CD4-positive, alpha-beta memory T cell (primary cell): ENCODE measurements around the gene ZNF622. TPM values are rescaled to one million over a fixed set of nuclear protein-coding genes. Genes with fewer than 3 reads are reported as not detected.

Source experiments
- CTCF ChIA-PET: fragments of 350-600 bp; sonication (Branson Sonifier 250); formaldehyde crosslinking; loops from one replicate; lab custom pipeline; 2021; ENCODE audit warnings: inconsistent platforms; ENCODE audit not compliant: partially characterized antibody; lab: Charles Lee
- POLR2A ChIA-PET: fragments of 350-600 bp; sonication (Branson Sonifier 250); formaldehyde crosslinking; loops from one replicate; lab custom pipeline; 2021; ENCODE audit not compliant: partially characterized antibody; lab: Charles Lee
- DNase-seq, 5 donors: peaks; one replicate each; pipeline versions ENCODE4 v3.0.0 to v3.0.0-alpha.2; 2020 to 2022; ENCODE audit warnings: mixed read lengths in 1 of 5
- H3K27ac ChIP-seq: one replicate; pipeline ENCODE4 v1.7.0; 2013; ENCODE audit warnings: low read depth, low read length
- H3K27me3 ChIP-seq: 2 replicates; pipeline ENCODE4 v1.7.0; 2013; ENCODE audit warnings: mild to moderate bottlenecking, low read length, moderate library complexity; ENCODE audit not compliant: insufficient read depth
- H3K36me3 ChIP-seq: 2 replicates; pipeline ENCODE4 v1.7.0; 2013; ENCODE audit warnings: mild to moderate bottlenecking, low read length, moderate library complexity; ENCODE audit not compliant: insufficient read depth
- H3K4me1 ChIP-seq: 2 replicates; pipeline ENCODE4 v1.7.0; 2013; ENCODE audit warnings: mild to moderate bottlenecking, low read length, moderate library complexity; ENCODE audit not compliant: insufficient read depth
- H3K4me3 ChIP-seq, 2 donors: one replicate each; pipeline ENCODE4 v1.7.0; 2013; ENCODE audit warnings: low read length in 2 of 2, mild to moderate bottlenecking in 1 of 2
- H3K9me3 ChIP-seq, 2 donors: one replicate each; pipeline ENCODE4 v1.7.0; 2013; ENCODE audit warnings: low read length in 2 of 2, control low read depth in 1 of 2; ENCODE audit not compliant: control insufficient read depth in 1 of 2
- H3K27ac Mint-ChIP-seq, 7 donors: one replicate each; pipeline ENCODE4 v1.8.0; 2020 to 2021; ENCODE audit warnings: mixed read lengths in 7 of 7, mild to moderate bottlenecking in 6 of 7, inconsistent platforms in 3 of 7, moderate library complexity in 3 of 7
- H3K27me3 Mint-ChIP-seq, 2 donors: one replicate each; pipeline ENCODE4 v1.8.0; 2020 to 2021; ENCODE audit warnings: mixed read lengths in 2 of 2
- H3K36me3 Mint-ChIP-seq, 2 donors: one replicate each; pipeline ENCODE4 v1.8.0; 2020 to 2021; ENCODE audit warnings: mixed read lengths in 2 of 2, inconsistent platforms in 1 of 2, mild to moderate bottlenecking in 1 of 2
- H3K4me1 Mint-ChIP-seq, 4 donors: one replicate each; pipeline ENCODE4 v1.8.0; 2020 to 2021; ENCODE audit warnings: mixed read lengths in 4 of 4, mild to moderate bottlenecking in 1 of 4
- H3K4me3 Mint-ChIP-seq, 8 donors: one replicate each; pipeline ENCODE4 v1.8.0; 2020 to 2021; ENCODE audit warnings: mixed read lengths in 8 of 8, mild to moderate bottlenecking in 7 of 8, moderate library complexity in 6 of 8, inconsistent platforms in 3 of 8
- H3K9me3 Mint-ChIP-seq, 8 donors: one replicate each; pipeline ENCODE4 v1.8.0; 2020 to 2021; ENCODE audit warnings: mixed read lengths in 8 of 8, mild to moderate bottlenecking in 5 of 8, inconsistent platforms in 3 of 8, moderate library complexity in 1 of 8
- intact Hi-C: fragments of 100-400 bp; cut with micrococcal nuclease; formaldehyde crosslinking; loops from one replicate; pipeline ENCODE4 v1.15.1; 2023
- polyA plus RNA-seq, 2 donors: library from polyadenylated mRNA; unstranded; fragments of 300-500 nt; fragmentation: Illumina TruSeq; gene quantifications; one replicate each; pipeline ENCODE4 v1.2.3, GENCODE V29; 2021
- total RNA-seq, 2 experiments: library from RNA; stranded (reverse); gene quantifications; one replicate each; pipeline ENCODE4 v1.2.3, GENCODE V29; 2021

The ZNF622 gene
- total and polyA plus RNA-seq, 4 experiments from 2014 or later: 32.2 to 71.8 (median 45.9) TPM

DNA sequence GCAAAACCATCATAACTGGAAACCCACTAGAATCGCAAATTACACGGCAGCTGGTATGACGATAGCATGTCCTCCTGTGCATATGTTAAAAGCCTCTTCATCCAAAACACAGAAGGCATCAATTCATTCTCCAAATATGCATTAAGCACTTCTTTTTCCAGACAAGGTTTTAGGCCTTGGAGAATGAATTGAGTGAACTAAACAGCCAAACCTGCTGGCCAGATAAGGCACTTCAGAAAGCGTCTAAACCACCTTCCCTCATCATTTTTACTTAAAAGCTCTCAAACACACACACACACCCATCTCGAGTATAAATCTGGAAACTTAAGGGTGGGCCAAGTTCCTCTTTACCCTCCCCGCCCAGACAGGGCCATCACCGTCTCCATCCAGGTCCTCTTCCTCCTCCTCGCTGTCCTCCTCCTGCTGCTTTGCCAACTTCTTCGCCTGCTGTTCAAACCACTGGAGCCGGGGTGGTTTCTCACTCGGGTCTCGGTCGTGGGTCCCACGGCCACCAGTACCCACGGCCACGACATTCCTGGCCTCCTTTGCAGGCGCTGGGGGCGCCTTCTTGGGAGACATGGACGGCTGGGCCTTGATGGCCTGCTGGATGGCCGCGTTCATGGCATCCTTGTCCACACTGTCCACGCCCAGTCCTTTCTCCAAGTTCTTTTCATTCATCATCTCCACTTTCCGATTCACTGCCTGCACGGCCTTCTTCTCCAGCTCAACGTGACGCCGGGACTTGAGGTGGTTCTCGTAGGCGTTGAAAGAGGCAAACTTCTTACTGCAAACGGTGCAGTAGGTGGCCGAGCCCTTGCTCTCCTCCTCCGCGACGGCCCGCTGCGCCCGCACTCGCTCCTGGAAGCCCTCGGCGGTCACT, 696 bp downstream of the ZNF622 start:
- Mint-ChIP-seq H3K4me3 (peak overlapping the region; percentile 93 to 99 (median 97)), H3K36me3 (peaks cover 38 to 62% of the 10 kb centered on the region in 2 donors), H3K27ac (peak overlapping the region; percentile 94 to 98 (median 97)), H3K4me1 (peaks cover 70 to 99% (median 85%) of the 10 kb centered on the region in 4 donors), H3K9me3 (peaks cover 0 to 7% (median 0%) of the 10 kb centered on the region in 8 donors), H3K27me3 (no peaks in the 10 kb centered on the region)
- Histone ChIP-seq H3K27me3 (no peaks in the 10 kb centered on the region), H3K4me1 (peaks cover 69% of the 10 kb centered on the region), H3K9me3 (no peaks in the 10 kb centered on the region), H3K36me3 (peaks cover 27% of the 10 kb centered on the region), H3K4me3 (peak overlapping the region; percentile 85 to 96), H3K27ac (peak overlapping the region; percentile 90)
- intact Hi-C loops: loop anchor here (1.0 kb wide), 2 partner anchors 9 to 152 kb away; no protein-coding TSS in a partner anchor
- peak in 1 of 5 donors; percentile 8 for DNase-seq
- POLR2A ChIA-PET: interaction anchor here (1.7 kb wide), 1 partner anchor 9 kb away, joined by 7 read pairs; no protein-coding TSS in a partner anchor
- CTCF ChIA-PET: interaction anchor here (1.3 to 1.5 kb wide), 2 partner anchors 9 to 88 kb away, joined by 3 to 13 read pairs; no protein-coding TSS in a partner anchor

GRCh38 chr5:16464231-16464630, 1.4 kb downstream of the ZNF622 start:
- Mint-ChIP-seq H3K4me1 (peaks cover 73 to 100% (median 88%) of the 10 kb centered on the region in 4 donors), H3K4me3 (peak overlapping the region; percentile 93 to 99 (median 97)), H3K27ac (peak overlapping the region; percentile 79 to 98 (median 94)), H3K9me3 (peaks cover 0 to 7% (median 0%) of the 10 kb centered on the region in 8 donors), H3K27me3 (no peaks in the 10 kb centered on the region), H3K36me3 (peaks cover 44 to 69% of the 10 kb centered on the region in 2 donors)
- Histone ChIP-seq H3K4me1 (peaks cover 75% of the 10 kb centered on the region), H3K27ac (peak overlapping the region; percentile 90), H3K27me3 (no peaks in the 10 kb centered on the region), H3K9me3 (no peaks in the 10 kb centered on the region), H3K36me3 (peaks cover 34% of the 10 kb centered on the region), H3K4me3 (peak overlapping the region; percentile 85 to 96)
- intact Hi-C loops: no loop called here
- DNase-seq: no peak
- ChIA-PET POLR2A (interaction anchor here (1.7 kb wide), 1 partner anchor 8 kb away, joined by 7 read pairs; no protein-coding TSS in a partner anchor), CTCF (interaction anchor here (1.3 to 1.5 kb wide), 2 partner anchors 8 to 88 kb away, joined by 3 to 13 read pairs; no protein-coding TSS in a partner anchor)

DNA sequence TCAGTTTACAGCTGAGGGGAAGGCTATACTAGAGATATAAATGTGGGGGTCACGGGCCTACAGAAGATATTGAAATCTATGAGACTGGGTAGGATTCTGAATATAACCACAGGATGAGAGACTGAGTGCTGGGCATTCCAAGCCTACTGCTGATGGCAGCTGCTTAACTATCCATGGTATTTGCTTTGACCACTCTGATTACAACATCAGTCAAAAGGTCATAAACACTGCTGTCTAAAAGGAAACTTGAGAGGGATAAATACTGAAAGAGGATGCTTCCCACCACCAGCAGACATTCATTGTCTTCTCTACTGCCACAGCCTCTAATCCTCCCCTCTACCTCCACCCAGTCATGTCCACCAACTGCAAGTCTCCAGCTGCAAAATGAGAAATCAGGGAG, 3.8 kb downstream of the ZNF622 start:
- Histone ChIP-seq H3K36me3 (peaks cover 53% of the 10 kb centered on the region), H3K9me3 (no peaks in the 10 kb centered on the region), H3K4me3 (no peak overlapping the region), H3K4me1 (peaks cover 86% of the 10 kb centered on the region), H3K27ac (no peak overlapping the region), H3K27me3 (no peaks in the 10 kb centered on the region)
- peak overlapping the region in 6 of 7 donors; percentile 11 to 94 (median 51) for H3K27ac Mint-ChIP-seq
- ChIA-PET POLR2A (no interaction called here), CTCF (interaction anchor here (1.4 kb wide), 1 partner anchor 10 kb away, joined by 3 read pairs; no protein-coding TSS in a partner anchor)
- intact Hi-C loops: no loop called here
- peaks cover 0 to 5% (median 0%) of the 10 kb centered on the region in 8 donors for H3K9me3 Mint-ChIP-seq
- peaks cover 66 to 98% (median 81%) of the 10 kb centered on the region in 4 donors for H3K4me1 Mint-ChIP-seq
- DNase-seq: no peak
- peak overlapping the region in 7 of 8 donors; percentile 34 to 97 (median 57) for H3K4me3 Mint-ChIP-seq
- H3K27me3 Mint-ChIP-seq: no peaks in the 10 kb centered on the region
- peaks cover 48 to 86% of the 10 kb centered on the region in 2 donors for H3K36me3 Mint-ChIP-seq

GRCh38 chr5:16461026-16461425, 4.6 kb downstream of the ZNF622 start:
- H3K4me1 ChIP-seq: peaks cover 87% of the 10 kb centered on the region
- no peak overlapping the region for H3K4me3 ChIP-seq
- no peak overlapping the region for H3K27ac ChIP-seq
- no peak for DNase-seq
- H3K27me3 Mint-ChIP-seq: no peaks in the 10 kb centered on the region
- no peaks in the 10 kb centered on the region for H3K9me3 ChIP-seq
- H3K4me1 Mint-ChIP-seq: peaks cover 71 to 98% (median 82%) of the 10 kb centered on the region in 4 donors
- H3K36me3 ChIP-seq: peaks cover 60% of the 10 kb centered on the region
- intact Hi-C loops: no loop called here
- H3K4me3 Mint-ChIP-seq: peak overlapping the region in 7 of 8 donors; percentile 1 to 97 (median 51)
- H3K9me3 Mint-ChIP-seq: peaks cover 0 to 5% (median 0%) of the 10 kb centered on the region in 8 donors
- peaks cover 54 to 92% of the 10 kb centered on the region in 2 donors for H3K36me3 Mint-ChIP-seq
- no peaks in the 10 kb centered on the region for H3K27me3 ChIP-seq
- ChIA-PET POLR2A (no interaction called here), CTCF (no interaction called here)
- peak overlapping the region in 6 of 7 donors; percentile 48 to 94 (median 54) for H3K27ac Mint-ChIP-seq

GRCh38 chr5:16459451-16459850, 6.1 kb downstream of the ZNF622 start:
- Histone ChIP-seq H3K4me1 (peaks cover 99% of the 10 kb centered on the region), H3K27ac (no peak overlapping the region), H3K27me3 (no peaks in the 10 kb centered on the region), H3K9me3 (no peaks in the 10 kb centered on the region), H3K4me3 (no peak overlapping the region), H3K36me3 (peaks cover 68% of the 10 kb centered on the region)
- H3K27ac Mint-ChIP-seq: peak overlapping the region in 6 of 7 donors; percentile 10 to 94 (median 37)
- ChIA-PET POLR2A (no interaction called here), CTCF (interaction anchor here (2.7 to 5.5 kb wide), 2 partner anchors 14 to 299 kb away, joined by 8 to 50 read pairs; no protein-coding TSS in a partner anchor)
- H3K4me3 Mint-ChIP-seq: peak overlapping the region in 3 of 8 donors; percentile 1 to 17 (median 7)
- H3K9me3 Mint-ChIP-seq: no peaks in the 10 kb centered on the region
- intact Hi-C loops: no loop called here
- peaks cover 56 to 87% of the 10 kb centered on the region in 2 donors for H3K36me3 Mint-ChIP-seq
- DNase-seq: no peak
- no peaks in the 10 kb centered on the region for H3K27me3 Mint-ChIP-seq
- H3K4me1 Mint-ChIP-seq: peaks cover 71 to 96% (median 83%) of the 10 kb centered on the region in 4 donors

DNA sequence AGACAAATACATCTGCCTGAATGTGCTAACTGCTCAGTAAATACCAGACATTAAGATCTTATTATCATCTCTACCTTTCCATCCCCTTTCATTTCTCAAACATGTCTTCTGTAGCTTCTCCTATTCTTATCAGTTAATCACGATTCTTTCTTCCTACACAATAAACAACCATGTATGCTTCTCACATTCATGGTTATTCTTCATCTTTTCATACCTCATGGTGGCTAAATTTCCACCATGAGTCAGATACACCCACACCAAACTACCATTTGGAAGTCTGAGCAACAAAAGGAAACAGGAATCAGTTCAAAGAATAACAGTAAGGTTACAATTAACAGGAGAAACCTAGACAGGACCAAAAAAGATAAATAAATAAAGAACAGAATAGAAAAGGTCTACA, 7.7 kb downstream of the ZNF622 start:
- POLR2A ChIA-PET: no interaction called here
- Histone ChIP-seq H3K4me3 (no peak overlapping the region), H3K9me3 (no peaks in the 10 kb centered on the region), H3K4me1 (peaks cover 83% of the 10 kb centered on the region), H3K27ac (no peak overlapping the region), H3K36me3 (peaks cover 61% of the 10 kb centered on the region), H3K27me3 (no peaks in the 10 kb centered on the region)
- intact Hi-C loops: no loop called here
- Mint-ChIP-seq H3K36me3 (peaks cover 48 to 82% of the 10 kb centered on the region in 2 donors), H3K4me3 (peak overlapping the region in 1 of 8 donors; percentile 1), H3K27ac (peak overlapping the region; percentile 3 to 74 (median 46)), H3K9me3 (no peaks in the 10 kb centered on the region), H3K4me1 (peaks cover 59 to 87% (median 71%) of the 10 kb centered on the region in 4 donors), H3K27me3 (no peaks in the 10 kb centered on the region)
- CTCF ChIA-PET: interaction anchor here (0.8 to 5.5 kb wide), 16 partner anchors 10 to 1353 kb away, joined by 3 to 50 read pairs (median 6); no protein-coding TSS in a partner anchor
- no peak for DNase-seq
